Neutrophil (primary cell): ENCODE measurements around the gene WFDC8.
"Not testable (repeated sequence)": the region's sequence is repeated elsewhere in the genome, so short reads cannot be mapped to it uniquely, and the experiment has no call there.

Experiments
- H3K27ac ChIP-seq: fragments of 200-600 bp; sonication (generic); 2 replicates; pipeline ENCODE4 v1.5.1; 2016; ENCODE audit warnings: mild to moderate bottlenecking, moderate library complexity
- H3K27me3 ChIP-seq: fragments of 200-600 bp; sonication (generic); 2 replicates; pipeline ENCODE4 v1.6.0; 2016; ENCODE audit warnings: mild to moderate bottlenecking
- H3K36me3 ChIP-seq: fragments of 200-600 bp; sonication (generic); 2 replicates; pipeline ENCODE4 v1.5.1; 2017
- H3K4me1 ChIP-seq, 2 experiments: fragments of 200-600 bp in 1 of 2; sonication (generic) in 1 of 2; 1 replicate in 1 of 2; 2 replicates in 1 of 2; pipeline versions ENCODE4 v1.5.1 to v1.6.1; 2013 to 2016; ENCODE audit warnings: low read depth in 1 of 2, low read length in 1 of 2, mild to moderate bottlenecking in 1 of 2, moderate library complexity in 1 of 2; ENCODE audit not compliant: control insufficient read depth in 1 of 2, insufficient read depth in 1 of 2
- H3K4me3 ChIP-seq, 2 experiments: fragments of 200-600 bp in 1 of 2; sonication (generic) in 1 of 2; 1 replicate in 1 of 2; 2 replicates in 1 of 2; pipeline ENCODE4 v1.5.1; 2013 to 2016; ENCODE audit warnings: low read depth in 1 of 2, low read length in 1 of 2, mild to moderate bottlenecking in 1 of 2, moderate library complexity in 1 of 2
- H3K9me3 ChIP-seq: fragments of 200-600 bp; sonication (generic); 2 replicates; pipeline ENCODE4 v1.5.1; 2016
- CTCF ChIP-seq: fragments of 200-600 bp; sonication (generic); IDR thresholded peaks from 2 replicates; pipeline ENCODE4 v1.5.1; 2016; ENCODE audit warnings: antibody characterized with exemption

WFDC8 gene

GRCh38 chr20:45588800-45589199 is 9.7 kb upstream of the WFDC8 start:
- no peak overlapping the region for H3K27ac ChIP-seq
- H3K36me3 ChIP-seq = no peaks in the 10 kb centered on the region
- H3K4me1 ChIP-seq = no peaks in the 10 kb centered on the region
- H3K9me3 ChIP-seq = no peaks in the 10 kb centered on the region
- no peak overlapping the region for H3K4me3 ChIP-seq
- TF ChIP-seq CTCF = no peak
- peaks cover 22% of the 10 kb centered on the region for H3K27me3 ChIP-seq

GRCh38 chr20:45585986-45586385 is 6.9 kb upstream of the WFDC8 start:
- not testable (repeated sequence) for H3K9me3 ChIP-seq, H3K4me3 ChIP-seq, H3K4me1 ChIP-seq, H3K36me3 ChIP-seq, H3K27ac ChIP-seq
- H3K27me3 ChIP-seq = peaks cover 36% of the 10 kb centered on the region

- H3K27me3 ChIP-seq = peaks cover 39% of the 10 kb centered on the region
- H3K27ac ChIP-seq, H3K36me3 ChIP-seq: not testable (repeated sequence)
Measured at GRCh38 chr20:45584294-45584693, 5.2 kb upstream of the WFDC8 start.

GRCh38 chr20:45583502-45583901 is 4.4 kb upstream of the WFDC8 start:
- TF ChIP-seq CTCF = no peak
- Histone ChIP-seq H3K27ac (no peak overlapping the region), H3K4me3 (no peak overlapping the region), H3K4me1 (no peaks in the 10 kb centered on the region), H3K36me3 (no peaks in the 10 kb centered on the region), H3K9me3 (no peaks in the 10 kb centered on the region), H3K27me3 (peaks cover 46% of the 10 kb centered on the region)

More at GRCh38 chr20:45584294-45584693, 5.2 kb upstream of the WFDC8 start:
- not testable (repeated sequence) for H3K9me3 ChIP-seq, H3K4me1 ChIP-seq, H3K4me3 ChIP-seq

GRCh38 chr20:45581702-45582101 is 2.6 kb upstream of the WFDC8 start:
- Histone ChIP-seq H3K4me3 (no peak overlapping the region), H3K27ac (no peak overlapping the region), H3K4me1 (no peaks in the 10 kb centered on the region), H3K27me3 (peaks cover 48% of the 10 kb centered on the region), H3K9me3 (no peaks in the 10 kb centered on the region), H3K36me3 (no peaks in the 10 kb centered on the region)
- TF ChIP-seq CTCF = no peak

- Histone ChIP-seq H3K27me3 (peaks cover 38% of the 10 kb centered on the region), H3K9me3 (no peaks in the 10 kb centered on the region), H3K4me3 (no peak overlapping the region), H3K4me1 (no peaks in the 10 kb centered on the region), H3K27ac (no peak overlapping the region), H3K36me3 (no peaks in the 10 kb centered on the region)
- no peak for TF ChIP-seq CTCF
Measured at GRCh38 chr20:45578231-45578630, 853 bp downstream of the WFDC8 start.

GRCh38 chr20:45576995-45577394 is 2.1 kb downstream of the WFDC8 start:
- H3K4me3 ChIP-seq = no peak overlapping the region
- TF ChIP-seq CTCF = no peak
- no peaks in the 10 kb centered on the region for H3K36me3 ChIP-seq
- no peaks in the 10 kb centered on the region for H3K9me3 ChIP-seq
- H3K27ac ChIP-seq = no peak overlapping the region
- peaks cover 27% of the 10 kb centered on the region for H3K27me3 ChIP-seq
- no peaks in the 10 kb centered on the region for H3K4me1 ChIP-seq
